ENCODE results near the gene AGMAT. TPM values are rescaled to one million over a fixed set of nuclear protein-coding genes. Genes with fewer than 3 reads are reported as not detected.

Gene AGMAT
- total and polyA plus RNA-seq, 2 of the 13 experiments (the other 11 are each of a cell fraction or from before 2014, with no cell fraction given) = 59.1 to 174 TPM

DNA sequence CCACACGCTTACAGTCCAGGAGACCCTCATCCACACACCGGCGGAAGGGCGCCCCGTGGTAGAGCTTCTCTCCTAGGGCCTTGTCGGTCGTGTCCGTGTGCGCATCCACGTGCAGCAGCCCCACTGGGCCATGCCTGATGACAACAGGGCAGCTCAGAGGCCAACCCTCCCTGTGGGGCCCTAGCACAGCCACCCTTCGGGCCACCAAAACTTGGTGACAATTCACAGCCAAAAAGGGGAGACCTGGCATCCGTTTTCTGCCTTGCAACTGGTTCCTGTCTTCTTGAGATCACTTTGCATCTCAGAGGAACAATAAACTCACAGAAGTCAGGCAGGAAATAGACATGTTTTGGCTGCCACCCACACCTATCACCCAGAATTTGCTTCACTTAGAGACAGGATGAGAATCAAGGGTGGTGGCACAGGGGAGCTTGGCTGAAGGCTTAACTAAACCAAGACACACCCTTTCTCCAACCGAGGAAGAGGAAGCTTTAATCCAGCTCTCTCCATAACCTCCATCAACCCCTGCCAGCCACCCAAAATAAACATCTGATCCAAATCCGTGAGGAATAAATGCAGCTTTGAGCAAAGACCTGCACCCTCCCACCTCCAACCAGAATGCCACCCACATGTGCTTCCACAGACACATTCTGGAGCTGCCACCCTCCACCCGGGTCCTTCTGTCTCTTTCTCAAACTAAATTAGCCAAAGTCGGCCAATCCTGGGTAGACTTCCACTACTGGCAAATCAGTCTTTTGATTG is 5.7 kb downstream of the AGMAT start:
- POLR2A ChIA-PET = interaction anchor here (1.0 to 1.3 kb wide), 2 partner anchors 8 to 17 kb away, joined by 3 to 4 read pairs; no protein-coding TSS in a partner anchor
- no TSS peak for BruUV-seq (replicated peaks)
- TF ChIP-seq, protein P1, sequence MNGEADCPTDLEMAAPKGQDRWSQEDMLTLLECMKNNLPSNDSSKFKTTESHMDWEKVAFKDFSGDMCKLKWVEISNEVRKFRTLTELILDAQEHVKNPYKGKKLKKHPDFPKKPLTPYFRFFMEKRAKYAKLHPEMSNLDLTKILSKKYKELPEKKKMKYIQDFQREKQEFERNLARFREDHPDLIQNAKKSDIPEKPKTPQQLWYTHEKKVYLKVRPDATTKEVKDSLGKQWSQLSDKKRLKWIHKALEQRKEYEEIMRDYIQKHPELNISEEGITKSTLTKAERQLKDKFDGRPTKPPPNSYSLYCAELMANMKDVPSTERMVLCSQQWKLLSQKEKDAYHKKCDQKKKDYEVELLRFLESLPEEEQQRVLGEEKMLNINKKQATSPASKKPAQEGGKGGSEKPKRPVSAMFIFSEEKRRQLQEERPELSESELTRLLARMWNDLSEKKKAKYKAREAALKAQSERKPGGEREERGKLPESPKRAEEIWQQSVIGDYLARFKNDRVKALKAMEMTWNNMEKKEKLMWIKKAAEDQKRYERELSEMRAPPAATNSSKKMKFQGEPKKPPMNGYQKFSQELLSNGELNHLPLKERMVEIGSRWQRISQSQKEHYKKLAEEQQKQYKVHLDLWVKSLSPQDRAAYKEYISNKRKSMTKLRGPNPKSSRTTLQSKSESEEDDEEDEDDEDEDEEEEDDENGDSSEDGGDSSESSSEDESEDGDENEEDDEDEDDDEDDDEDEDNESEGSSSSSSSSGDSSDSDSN (CRISPR knock-in tag; IDR thresholded peaks at IDR 0.05) = no peak
- no peak for TF ChIP-seq ZNF724P (CRISPR knock-in tag; IDR thresholded peaks at IDR 0.05; ENCODE audit: borderline replicate concordance)
- TF ChIP-seq, protein P2, sequence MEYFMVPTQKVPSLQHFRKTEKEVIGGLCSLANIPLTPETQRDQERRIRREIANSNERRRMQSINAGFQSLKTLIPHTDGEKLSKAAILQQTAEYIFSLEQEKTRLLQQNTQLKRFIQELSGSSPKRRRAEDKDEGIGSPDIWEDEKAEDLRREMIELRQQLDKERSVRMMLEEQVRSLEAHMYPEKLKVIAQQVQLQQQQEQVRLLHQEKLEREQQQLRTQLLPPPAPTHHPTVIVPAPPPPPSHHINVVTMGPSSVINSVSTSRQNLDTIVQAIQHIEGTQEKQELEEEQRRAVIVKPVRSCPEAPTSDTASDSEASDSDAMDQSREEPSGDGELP (IDR thresholded peaks at IDR 0.05; ENCODE audit: borderline replicate concordance, low read depth) = no peak
- TF ChIP-seq, protein P3, sequence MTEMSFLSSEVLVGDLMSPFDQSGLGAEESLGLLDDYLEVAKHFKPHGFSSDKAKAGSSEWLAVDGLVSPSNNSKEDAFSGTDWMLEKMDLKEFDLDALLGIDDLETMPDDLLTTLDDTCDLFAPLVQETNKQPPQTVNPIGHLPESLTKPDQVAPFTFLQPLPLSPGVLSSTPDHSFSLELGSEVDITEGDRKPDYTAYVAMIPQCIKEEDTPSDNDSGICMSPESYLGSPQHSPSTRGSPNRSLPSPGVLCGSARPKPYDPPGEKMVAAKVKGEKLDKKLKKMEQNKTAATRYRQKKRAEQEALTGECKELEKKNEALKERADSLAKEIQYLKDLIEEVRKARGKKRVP (CRISPR knock-in tag; IDR thresholded peaks at IDR 0.05) = no peak
- TF ChIP-seq MED8 (CRISPR knock-in tag; IDR thresholded peaks at IDR 0.05; ENCODE audit: insufficient replicate concordance) = peak; percentile 18
- TF ChIP-seq NR2F2 (IDR thresholded peaks at IDR 0.05; ENCODE audit: borderline replicate concordance, low read depth) = no peak
- no peak for TF ChIP-seq ZNF672 (CRISPR knock-in tag; IDR thresholded peaks at IDR 0.05)
- TF ChIP-seq AGO2 (optimal IDR thresholded peaks at IDR 0.05; ENCODE audit: low read depth, low read length) = peak; percentile 82
- TF ChIP-seq GPN1 (CRISPR knock-in tag; IDR thresholded peaks at IDR 0.05; ENCODE audit: borderline replicate concordance) = no peak
- TF ChIP-seq ZNF670 (CRISPR knock-in tag; IDR thresholded peaks at IDR 0.05; ENCODE audit: borderline replicate concordance) = no peak
- TF ChIP-seq, protein P4, sequence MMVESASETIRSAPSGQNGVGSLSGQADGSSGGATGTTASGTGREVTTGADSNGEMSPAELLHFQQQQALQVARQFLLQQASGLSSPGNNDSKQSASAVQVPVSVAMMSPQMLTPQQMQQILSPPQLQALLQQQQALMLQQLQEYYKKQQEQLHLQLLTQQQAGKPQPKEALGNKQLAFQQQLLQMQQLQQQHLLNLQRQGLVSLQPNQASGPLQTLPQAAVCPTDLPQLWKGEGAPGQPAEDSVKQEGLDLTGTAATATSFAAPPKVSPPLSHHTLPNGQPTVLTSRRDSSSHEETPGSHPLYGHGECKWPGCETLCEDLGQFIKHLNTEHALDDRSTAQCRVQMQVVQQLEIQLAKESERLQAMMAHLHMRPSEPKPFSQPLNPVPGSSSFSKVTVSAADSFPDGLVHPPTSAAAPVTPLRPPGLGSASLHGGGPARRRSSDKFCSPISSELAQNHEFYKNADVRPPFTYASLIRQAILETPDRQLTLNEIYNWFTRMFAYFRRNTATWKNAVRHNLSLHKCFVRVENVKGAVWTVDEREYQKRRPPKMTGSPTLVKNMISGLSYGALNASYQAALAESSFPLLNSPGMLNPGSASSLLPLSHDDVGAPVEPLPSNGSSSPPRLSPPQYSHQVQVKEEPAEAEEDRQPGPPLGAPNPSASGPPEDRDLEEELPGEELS (CRISPR knock-in tag; IDR thresholded peaks at IDR 0.05) = no peak
- no peak for TF ChIP-seq TAF15 (IDR thresholded peaks at IDR 0.05; ENCODE audit: low read depth, low read length, poor library complexity, severe bottlenecking)
- no peak for TF ChIP-seq ZNF703 (CRISPR knock-in tag; IDR thresholded peaks at IDR 0.05; ENCODE audit: borderline replicate concordance)
- no peak for TF ChIP-seq SRF (IDR thresholded peaks at IDR 0.05; ENCODE audit: low read depth, low read length)
- no peak for TF ChIP-seq ZNF768 (CRISPR knock-in tag; IDR thresholded peaks at IDR 0.05)
- no peak for TF ChIP-seq MXI1 (IDR thresholded peaks at IDR 0.05; ENCODE audit: borderline replicate concordance, low read depth, low read length)
- TF ChIP-seq PCBP1 (IDR thresholded peaks at IDR 0.05; ENCODE audit: borderline replicate concordance, low read depth, low read length) = no peak
- no peak for TF ChIP-seq SMARCC2 (IDR thresholded peaks at IDR 0.05)

More for the DNA sequence above, 5.7 kb downstream of the AGMAT start:
- Histone ChIP-seq H3K79me2 (ENCODE audit: insufficient read depth, low read length) (peaks cover 23% of the 10 kb centered on the region), H3K4me3 (replicated peaks in 1 of 3; ENCODE audit: insufficient read depth in 1 of 3, low read depth in 2 of 3, low read length in 3 of 3) (no peak overlapping the region), H3K27me3 (ENCODE audit: control insufficient read depth in 1 of 2, insufficient read depth in 2 of 2, low read length in 2 of 2) (no peaks in the 10 kb centered on the region), H3K4me2 (ENCODE audit: low read depth, low read length) (no peak overlapping the region), H2AFZ (ENCODE audit: low read length) (no peak overlapping the region), H3K27ac (ENCODE audit: extremely low read length, insufficient read depth, low read length) (no peak overlapping the region), H4K20me1 (ENCODE audit: insufficient read depth, low read length) (no peaks in the 10 kb centered on the region), H3K9me3 (ENCODE audit: low read length) (no peaks in the 10 kb centered on the region), H3K36me3 (replicated peaks in 1 of 2; ENCODE audit: control insufficient read depth in 1 of 2, insufficient read depth in 2 of 2, low read length in 2 of 2) (peaks cover 33 to 51% of the 10 kb centered on the region in 2 experiments), H3K9ac (ENCODE audit: insufficient read depth, low read depth, low read length) (no peak overlapping the region), H3K4me1 (ENCODE audit: insufficient read depth, low read length) (peaks cover 34% of the 10 kb centered on the region)
- in situ Hi-C loops (cut with HindIII; ENCODE audit: extremely low pct_ligation_motif_present, low pct_unique_long_range_greater_than_20kb) (no loop called here), intact Hi-C loops (cut with micrococcal nuclease; ENCODE audit: unreplicated experiment) (no loop called here)
- no peak for DNase-seq (ENCODE audit: low spot score)
- CTCF ChIA-PET (ENCODE audit: low intra/inter-chr PET ratio, low total read pairs) = no interaction called here
- 94% methylated on average over 7 of the region's 16 CpGs for WGBS (ENCODE audit: low lambda C conversion rate)
- no peak; the same call in 2 of the 3 replicates for ATAC-seq
- no peak for FAIRE-seq
